Hippocampal formation (tissue), 2 donors: ENCODE measurements around the gene APBA2.
"Not testable (repeated sequence)": the region's sequence is repeated elsewhere in the genome, so short reads cannot be mapped to it uniquely, and the experiment has no call there.

Source experiments
- DNase-seq, 2 donors: peaks; one replicate each; lab custom pipeline; 2025; lab: John Stamatoyannopoulos, UW

The APBA2 gene

DNA sequence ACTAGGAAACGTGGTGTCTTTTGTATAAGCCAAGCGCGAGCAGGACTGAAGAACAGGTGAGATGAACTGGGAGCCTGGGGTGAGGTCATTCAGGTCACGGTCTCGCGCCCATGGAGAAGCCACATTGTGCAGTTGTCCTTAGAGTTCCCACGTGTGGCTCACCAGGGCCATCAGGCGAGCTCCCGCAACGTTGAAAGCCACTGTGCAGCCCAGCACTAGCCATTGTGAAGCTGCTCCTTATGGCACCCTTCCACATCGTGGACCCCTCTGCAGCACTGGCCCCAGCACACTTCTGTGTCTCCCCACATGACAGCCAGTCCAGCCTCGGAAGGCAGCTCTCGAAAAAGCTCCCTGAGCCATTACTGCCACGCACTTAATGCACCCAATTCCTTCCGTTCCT is 7.6 kb upstream of the APBA2 start:
- DNase-seq: no peak

DNA sequence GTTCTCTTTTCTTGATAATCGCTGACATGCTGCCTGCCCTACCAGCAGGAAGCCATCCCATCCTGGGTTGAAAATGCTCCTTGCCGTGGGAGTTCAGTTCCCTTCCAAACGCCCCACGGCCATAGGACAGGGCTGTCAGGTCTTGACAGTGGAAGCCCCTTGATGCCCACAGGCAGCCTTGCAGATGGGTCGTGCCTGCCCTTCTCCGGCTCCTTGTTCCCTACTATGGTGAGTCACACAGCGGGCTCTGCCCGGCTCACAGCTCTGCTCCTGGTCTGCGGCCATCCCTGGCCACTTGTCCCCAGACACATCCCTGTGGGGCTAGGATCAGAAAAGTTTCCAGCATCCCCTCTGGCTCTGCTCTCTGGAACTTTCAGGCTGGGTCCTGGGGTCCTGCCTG is 6.2 kb upstream of the APBA2 start:
- no peak for DNase-seq

GRCh38 chr15:28880680-28881079 is 5.1 kb upstream of the APBA2 start:
- DNase-seq: no peak

- DNase-seq: no peak
These were observed 4.6 kb upstream of the APBA2 start for GRCh38 chr15:28881170-28881569.

DNA sequence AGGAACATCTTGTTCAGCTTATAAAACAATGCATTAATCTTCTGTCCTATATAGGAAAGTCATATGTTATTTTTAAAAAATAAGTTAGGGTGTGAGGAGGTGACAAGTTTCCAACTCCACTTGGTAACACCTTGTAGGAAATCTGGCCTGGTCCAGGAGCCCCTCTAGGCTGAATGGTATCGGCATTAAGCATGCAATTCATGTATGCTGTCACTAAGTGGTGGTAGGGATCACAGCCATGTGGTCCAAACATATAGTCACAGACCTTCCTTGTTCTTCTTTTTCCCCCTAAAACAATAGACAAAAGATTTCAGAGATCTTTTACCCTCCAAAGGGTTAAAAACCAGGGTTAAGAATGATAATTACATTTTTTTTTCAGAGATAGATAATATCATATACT is 4.2 kb upstream of the APBA2 start:
- DNase-seq: no peak

GRCh38 chr15:28884151-28884940 is 1.4 kb upstream of the APBA2 start:
- no peak for DNase-seq

DNA sequence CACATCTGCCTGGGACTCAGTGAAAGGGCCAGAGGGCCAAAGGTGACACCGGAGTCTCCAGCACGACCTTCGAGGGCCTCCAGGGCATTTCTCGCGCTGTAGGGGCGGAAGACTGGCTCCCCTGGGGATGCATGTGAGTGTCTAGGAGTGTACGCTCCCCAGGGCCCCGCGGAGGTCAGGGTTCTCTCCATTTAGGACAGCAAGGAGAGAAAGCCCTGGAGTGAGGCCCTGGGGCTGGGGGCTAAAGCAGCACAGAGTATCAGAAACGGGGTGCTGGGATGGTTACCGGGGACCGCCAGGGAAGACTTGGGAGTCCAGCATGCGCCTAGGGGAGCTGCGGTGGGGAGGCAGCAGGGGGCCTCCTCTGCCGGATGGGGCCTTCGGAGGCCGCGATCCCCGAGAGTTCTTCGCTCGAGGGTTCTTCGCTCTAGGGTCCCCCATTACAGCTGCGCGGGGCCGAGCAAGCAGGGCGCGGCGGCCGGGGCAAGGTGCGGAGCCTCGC is 595 bp upstream of the APBA2 start:
- no peak for DNase-seq

GRCh38 chr15:28886431-28887338 is 911 bp downstream of the APBA2 start:
- no peak for DNase-seq

- DNase-seq: no peak
These were observed 1.8 kb downstream of the APBA2 start for GRCh38 chr15:28887339-28888174.

- DNase-seq: no peak
These were observed 2.6 kb downstream of the APBA2 start for GRCh38 chr15:28888302-28888894.

DNA sequence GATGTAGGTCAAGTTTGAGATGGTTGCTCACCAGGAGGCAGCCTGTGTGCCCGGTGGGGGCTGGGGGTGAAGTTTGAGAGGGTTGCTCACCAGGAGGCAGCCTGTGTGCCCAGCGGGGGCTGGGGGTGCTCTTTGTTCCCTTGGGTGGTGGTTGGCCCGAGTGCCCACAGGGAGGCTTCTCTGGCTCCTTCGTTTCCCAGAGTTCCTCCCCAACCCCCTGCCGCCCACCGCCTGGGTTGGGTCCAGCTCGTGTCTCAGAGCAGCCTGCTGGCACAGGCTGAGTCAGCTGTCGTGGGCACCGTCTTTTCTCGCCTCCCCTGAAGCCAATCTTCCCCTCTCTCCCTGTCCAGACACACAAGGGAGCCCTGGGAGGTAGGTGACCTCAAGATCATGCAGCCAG is 3.1 kb downstream of the APBA2 start:
- no peak for DNase-seq

DNA sequence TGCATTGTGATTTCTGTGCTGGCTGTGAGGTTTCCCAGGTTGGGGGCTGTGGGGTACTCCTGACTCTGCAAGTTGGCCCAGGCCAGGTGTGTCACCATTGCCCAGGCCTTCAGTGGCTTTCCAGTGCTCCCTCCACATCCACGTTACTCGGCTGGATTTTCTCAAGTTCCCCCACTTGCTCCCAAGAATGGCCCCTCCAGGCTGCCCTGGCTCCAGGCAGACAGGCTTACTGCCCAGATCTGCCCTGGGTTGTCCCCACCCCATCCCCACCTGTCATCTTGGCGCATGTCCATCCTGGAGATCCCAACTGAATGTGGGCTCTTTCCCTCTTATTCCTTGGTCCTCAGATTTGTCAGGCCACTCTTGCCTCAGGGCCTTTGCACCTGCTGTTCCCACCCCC is 3.6 kb downstream of the APBA2 start:
- no peak for DNase-seq

- DNase-seq: not testable (repeated sequence)
These were observed 4.1 kb downstream of the APBA2 start for GRCh38 chr15:28889871-28890270.

DNA sequence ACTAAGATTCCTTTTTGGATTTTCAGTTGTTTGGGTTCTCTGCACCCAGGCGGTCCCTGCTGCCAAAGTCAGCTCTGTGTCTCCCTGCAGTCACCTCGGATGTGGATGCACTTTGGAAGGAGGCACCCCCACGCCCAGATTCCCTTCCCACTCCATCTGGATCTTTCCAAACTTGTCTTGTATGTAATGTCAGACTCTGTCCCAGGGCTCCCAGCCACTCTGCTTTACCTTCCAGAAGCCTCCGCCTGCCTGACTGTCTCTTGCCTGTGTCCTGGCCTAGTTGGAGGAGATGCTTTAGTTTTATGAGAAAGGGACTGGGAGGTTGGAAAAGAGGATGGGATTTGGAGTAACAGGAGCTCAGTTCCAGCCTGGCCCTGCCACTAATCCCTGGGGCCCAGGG is 4.5 kb downstream of the APBA2 start:
- DNase-seq: not testable (repeated sequence)

DNA sequence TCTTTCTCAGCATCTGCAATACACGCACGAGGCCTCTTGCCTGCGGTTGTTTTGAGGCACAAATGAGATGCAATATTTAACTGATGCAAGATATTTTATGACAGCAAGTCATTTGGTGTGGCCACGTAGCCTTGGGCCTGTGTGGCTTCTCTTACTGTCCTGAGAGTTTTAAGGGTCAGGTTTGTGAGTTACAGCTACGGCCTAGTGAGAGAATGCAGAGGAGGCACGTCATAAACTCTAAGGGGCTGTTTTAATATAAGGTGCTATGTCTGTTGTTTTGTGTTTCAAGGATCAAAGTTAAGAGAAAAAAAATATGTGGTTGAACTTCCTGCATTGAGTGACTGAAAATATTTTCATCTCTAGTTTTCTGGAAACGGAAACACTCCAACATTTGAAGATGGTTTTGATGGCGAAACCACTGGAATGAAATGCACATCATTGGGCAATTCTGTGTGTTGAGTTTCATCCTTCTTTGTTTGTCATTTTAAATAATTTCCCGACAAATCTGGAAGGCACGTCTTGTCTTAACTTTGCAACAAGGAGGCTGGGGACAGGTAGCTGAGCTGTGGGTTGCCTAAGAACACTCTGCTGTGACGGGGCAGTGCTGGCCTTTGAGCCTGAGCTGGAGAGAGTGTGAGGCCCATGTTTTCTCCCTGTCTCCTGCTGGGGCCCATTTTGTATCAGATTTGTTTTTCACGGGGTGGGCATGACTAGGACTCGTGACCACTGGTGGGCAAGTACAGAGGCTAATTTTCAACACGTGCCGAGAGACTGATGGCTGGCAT is 5.1 kb downstream of the APBA2 start:
- no peak for DNase-seq

DNA sequence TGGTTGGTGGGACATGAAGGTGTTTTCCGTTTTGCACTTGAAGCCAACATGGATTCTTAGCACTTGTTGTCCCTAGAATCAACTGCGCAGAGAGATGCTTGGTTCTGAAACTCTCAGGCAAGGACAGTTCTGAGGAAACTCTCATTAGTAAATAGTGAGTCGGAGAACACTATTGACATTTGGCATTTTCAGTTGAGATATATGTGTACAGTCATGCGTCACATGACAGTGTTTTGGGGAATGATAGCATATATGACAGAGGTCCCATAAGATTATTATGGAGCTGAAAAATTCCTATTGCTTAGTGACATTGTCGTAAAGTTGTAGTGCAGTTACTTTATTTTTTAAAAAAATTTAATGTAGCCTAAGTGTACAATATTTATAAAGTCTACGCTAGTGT is 5.8 kb downstream of the APBA2 start:
- no peak for DNase-seq

GRCh38 chr15:28892789-28893610 is 7.2 kb downstream of the APBA2 start:
- no peak for DNase-seq

GRCh38 chr15:28894631-28895030 is 8.9 kb downstream of the APBA2 start:
- DNase-seq: no peak

DNA sequence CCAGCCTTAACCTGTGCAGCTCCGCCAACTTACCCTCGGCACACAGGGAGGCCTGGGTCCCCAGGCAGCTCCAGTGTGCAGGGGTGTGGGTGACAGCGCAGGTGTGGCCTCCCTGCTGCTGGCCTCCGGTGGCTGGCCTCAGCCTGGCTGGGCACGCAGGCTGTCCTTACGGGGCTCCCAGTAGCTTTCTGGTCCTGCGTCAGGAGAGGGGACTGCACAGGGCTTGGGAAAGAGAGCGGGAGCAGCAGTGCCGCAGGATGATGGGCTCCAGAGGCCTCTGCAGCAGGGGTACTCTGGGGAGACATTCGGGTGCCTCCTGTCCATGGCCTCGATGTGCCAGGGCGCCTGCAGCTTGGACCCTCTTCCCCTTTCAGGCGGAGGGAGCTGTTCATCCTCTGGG is 9.4 kb downstream of the APBA2 start:
- no peak for DNase-seq

GRCh38 chr15:28895566-28895965 is 9.8 kb downstream of the APBA2 start:
- DNase-seq: no peak
